ENCODE measurements around the gene SARDH.

GRCh38 chr9:133654736-133655657 lies 83.2 kb downstream of the SARDH start:
- TF ChIP-seq POLR2A (IDR thresholded peaks at IDR 0.05; ENCODE audit: low read depth, low read length), result no peak
- no peak for TF ChIP-seq CTCF (IDR thresholded peaks at IDR 0.05; ENCODE audit: extremely low read depth in 1 of 2, insufficient read depth in 1 of 2, low read depth in 1 of 2, low read length in 2 of 2)
- TF ChIP-seq JUN (IDR thresholded peaks at IDR 0.05; ENCODE audit: borderline replicate concordance, insufficient read depth, insufficient read length, low read depth), result no peak
- TF ChIP-seq EZH2 (IDR thresholded peaks at IDR 0.05; ENCODE audit: borderline replicate concordance, low read depth, low read length, severe bottlenecking), result no peak
